Measurements from ENCODE around the gene CDON.

GRCh38 chr11:125938418-125938817 is 124.2 kb downstream of the CDON start:
- TF ChIP-seq FOXK1 (CRISPR knock-in tag; IDR thresholded peaks at IDR 0.05) (no peak), ZNF532 (CRISPR knock-in tag; IDR thresholded peaks at IDR 0.05; ENCODE audit: borderline replicate concordance) (no peak), USF1 (CRISPR knock-in tag; IDR thresholded peaks at IDR 0.05) (no peak), ZBTB43 (CRISPR knock-in tag; IDR thresholded peaks at IDR 0.05) (no peak), ATF2 (CRISPR knock-in tag; IDR thresholded peaks at IDR 0.05; ENCODE audit: borderline replicate concordance, low read depth) (no peak), SP1 (CRISPR knock-in tag; conservative IDR thresholded peaks at IDR 0.05) (no peak), MAX (CRISPR knock-in tag; IDR thresholded peaks at IDR 0.05) (no peak), ATF3 (CRISPR knock-in tag; conservative IDR thresholded peaks at IDR 0.05) (no peak), TCF7 (CRISPR knock-in tag; IDR thresholded peaks at IDR 0.05; ENCODE audit: low read depth) (no peak), GABPB1 (CRISPR knock-in tag; IDR thresholded peaks at IDR 0.05) (no peak), ERG (CRISPR knock-in tag; IDR thresholded peaks at IDR 0.05) (no peak), CTCF (IDR thresholded peaks at IDR 0.05) (no peak)
